Endothelial cell of umbilical vein (primary cell): ENCODE data around the gene CAMK2B. TPM values are rescaled to one million over a fixed set of nuclear protein-coding genes. Genes with fewer than 3 reads are reported as not detected.

Source experiments
- BruUV-seq: library from RNA; stranded (reverse); fragments of 400-500 nt; replicated peaks from 2 replicates; lab custom pipeline; 2021; lab: Mats Ljungman, UMichigan
- CTCF ChIA-PET: fragments of 300-600, 350-600 bp; sonication (Branson Sonifier 250); formaldehyde crosslinking; loops from one replicate; lab custom pipeline; 2021; ENCODE audit warnings: antibody characterized with exemption, inconsistent platforms; lab: Charles Lee
- POLR2A ChIA-PET: fragments of 300-600, 350-600 bp; sonication (Branson Sonifier 250); formaldehyde crosslinking; loops from one replicate; lab custom pipeline; 2021; ENCODE audit warnings: antibody characterized with exemption, inconsistent platforms; lab: Charles Lee
- DNase-seq: peaks from one replicate; pipeline ENCODE4 v3.0.0-alpha.2; 2011; ENCODE audit warnings: low read depth, low spot score
- FAIRE-seq: peaks from 2 replicates; lab custom pipeline; 2011; peaks lifted over from hg19 to GRCh38; lab: Jason Lieb, UNC
- H2AFZ ChIP-seq: 2 replicates; pipeline ENCODE4 v1.6.0; 2012; ENCODE audit warnings: low read depth, low read length, control low read depth, inconsistent platforms
- H3K27ac ChIP-seq: 2 replicates; pipeline ENCODE4 v1.5.1; 2011; ENCODE audit warnings: low read depth, mild to moderate bottlenecking, control low read depth, low read length, moderate library complexity; ENCODE audit not compliant: insufficient read depth
- H3K27me3 ChIP-seq, 2 experiments: 2 replicates each; pipeline versions ENCODE4 v1.6.0 to v1.6.1; 2011; ENCODE audit warnings: low read length in 2 of 2, mixed read lengths in 1 of 2; ENCODE audit not compliant: control insufficient read depth in 2 of 2, insufficient read depth in 2 of 2
- H3K36me3 ChIP-seq, 2 experiments: 2 replicates in 1 of 2; 3 replicates in 1 of 2; pipeline ENCODE4 v1.5.1; 2011; ENCODE audit warnings: low read length in 2 of 2, mild to moderate bottlenecking in 1 of 2, moderate library complexity in 1 of 2; ENCODE audit not compliant: control insufficient read depth in 2 of 2, insufficient read depth in 2 of 2; ENCODE audit errors: extremely low read depth in 1 of 2
- H3K4me1 ChIP-seq: 3 replicates; pipeline ENCODE4 v1.5.1; 2011; ENCODE audit warnings: mild to moderate bottlenecking, low read length; ENCODE audit not compliant: control insufficient read depth, insufficient read depth; ENCODE audit errors: extremely low read depth
- H3K4me2 ChIP-seq: 2 replicates; pipeline ENCODE4 v1.6.1; 2011; ENCODE audit warnings: low read length, control low read depth, mixed read lengths; ENCODE audit not compliant: insufficient read depth
- H3K4me3 ChIP-seq, 3 experiments: fragments of 200-600 bp in 1 of 3; sonication (generic), shearing (Covaris generic) in 1 of 3; replicated peaks in 1 of 3; 2 replicates each; pipeline ENCODE4 v1.5.1; 2011 to 2016; ENCODE audit warnings: control low read depth in 3 of 3, low read length in 3 of 3, mild to moderate bottlenecking in 2 of 3, inconsistent platforms in 1 of 3, low read depth in 1 of 3, moderate library complexity in 1 of 3; ENCODE audit not compliant: insufficient read depth in 1 of 3
- H3K79me2 ChIP-seq: 2 replicates; pipeline ENCODE4 v1.6.0; 2012; ENCODE audit warnings: low read length, inconsistent platforms; ENCODE audit not compliant: control insufficient read depth, insufficient read depth
- H3K9ac ChIP-seq: replicated peaks from 2 replicates; pipeline ENCODE3; 2011; ENCODE audit warnings: low read length, control low read depth; ENCODE audit not compliant: insufficient read depth; ENCODE audit errors: extremely low read depth
- H3K9me1 ChIP-seq: replicated peaks from 3 replicates; pipeline ENCODE4 v1.6.0; 2011; ENCODE audit warnings: mild to moderate bottlenecking, low read length; ENCODE audit not compliant: control insufficient read depth, insufficient read depth; ENCODE audit errors: extremely low read depth
- H3K9me3 ChIP-seq: replicated peaks from 2 replicates; pipeline ENCODE4 v1.5.1; 2012; ENCODE audit warnings: low read length, inconsistent platforms; ENCODE audit not compliant: control insufficient read depth, insufficient read depth
- H4K20me1 ChIP-seq: replicated peaks from 2 replicates; pipeline ENCODE3; 2011; ENCODE audit warnings: mild to moderate bottlenecking, low read length; ENCODE audit not compliant: control insufficient read depth, insufficient read depth; ENCODE audit errors: extremely low read depth
- EZH2 ChIP-seq: IDR thresholded peaks from 2 replicates; pipeline ENCODE4 v1.6.1; 2012; ENCODE audit warnings: borderline replicate concordance, low read depth, mild to moderate bottlenecking, moderate library complexity, low read length, inconsistent platforms; ENCODE audit not compliant: severe bottlenecking
- FOS ChIP-seq: IDR thresholded peaks from 2 replicates; pipeline ENCODE4 v1.6.1; 2011; ENCODE audit warnings: mild to moderate bottlenecking, low read length, moderate library complexity, borderline replicate concordance; ENCODE audit not compliant: insufficient read depth
- GATA2 ChIP-seq: IDR thresholded peaks from 2 replicates; pipeline ENCODE4 v1.7.0; 2011; ENCODE audit warnings: low read depth, mild to moderate bottlenecking, moderate library complexity, mixed read lengths, low read length; ENCODE audit not compliant: insufficient read length, insufficient read depth
- JUN ChIP-seq: IDR thresholded peaks from 2 replicates; pipeline ENCODE4 v1.6.1; 2011; ENCODE audit warnings: borderline replicate concordance, low read depth; ENCODE audit not compliant: insufficient read length, insufficient read depth
- MYC ChIP-seq: IDR thresholded peaks from one replicate; pipeline ENCODE4 v1.6.1; 2011; ENCODE audit warnings: mild to moderate bottlenecking, low read depth, low read length
- POLR2A ChIP-seq: IDR thresholded peaks from 2 replicates; pipeline ENCODE4 v1.6.1; 2012; ENCODE audit warnings: low read depth, mild to moderate bottlenecking, control low read depth, low read length
- POLR2AphosphoS5 ChIP-seq: IDR thresholded peaks from 2 replicates; pipeline ENCODE4 v1.6.1; 2012; ENCODE audit warnings: low read depth, mild to moderate bottlenecking, control low read depth, low read length, moderate library complexity; ENCODE audit not compliant: insufficient read depth
- dilution Hi-C: fragments of 300-500 bp; cut with MboI; formaldehyde crosslinking; loops from one replicate; pipeline ENCODE4 v1.15.0; 2019; ENCODE audit warnings: low sequenced_read_pairs; ENCODE audit not compliant: extremely low pct_ligation_motif_present
- intact Hi-C: fragments of 100-400 bp; cut with micrococcal nuclease; formaldehyde crosslinking; loops from one replicate; pipeline ENCODE4 v1.10.0; 2022
- polyA plus RNA-seq, 4 experiments: library from polyadenylated mRNA; depleted of rRNA in 3 of 4; stranded (reverse) in 3 of 4; unstranded in 1 of 4; fragments of >200 nt; gene quantifications; 2 replicates each; pipeline versions ENCODE4 v1.2.1 to v1.2.3, GENCODE V29; 2011 to 2012; ENCODE audit warnings: missing spikeins in 1 of 4
- total RNA-seq: library from RNA; stranded (reverse); gene quantifications from 2 replicates; pipeline ENCODE4 v1.2.3, GENCODE V29; 2021
- TF ChIP-seq, protein P1 (sequence below), 2 donors: IDR thresholded peaks; 1 replicate in 1 of 2; 2 replicates in 1 of 2; pipeline ENCODE4 v1.5.1; 2011; ENCODE audit warnings: low read length in 2 of 2, mild to moderate bottlenecking in 2 of 2, moderate library complexity in 2 of 2, control low read depth in 1 of 2, inconsistent platforms in 1 of 2, low read depth in 1 of 2; ENCODE audit not compliant: insufficient read depth in 1 of 2; ENCODE audit errors: extremely low read depth in 1 of 2
- TF ChIP-seq, protein P2 (sequence below): IDR thresholded peaks from 2 replicates; pipeline ENCODE4 v1.6.1; 2011; ENCODE audit not compliant: insufficient read depth, insufficient read length

Gene CAMK2B
- total and polyA plus RNA-seq, 2 donors (not counting 3 experiments of a cell fraction or from before 2014, with no cell fraction given) = 0.57 to 1.6 TPM

- Histone ChIP-seq H3K9me1 (no peaks in the 10 kb centered on the region), H3K4me3 (no peak overlapping the region), H3K79me2 (no peaks in the 10 kb centered on the region), H3K4me2 (no peak overlapping the region), H3K9ac (no peak overlapping the region), H4K20me1 (no peaks in the 10 kb centered on the region), H3K27ac (no peak overlapping the region), H2AFZ (no peak overlapping the region), H3K9me3 (no peaks in the 10 kb centered on the region), H3K36me3 (peaks cover 0 to 7% of the 10 kb centered on the region in 2 experiments), H3K27me3 (no peaks in the 10 kb centered on the region), H3K4me1 (no peaks in the 10 kb centered on the region)
- DNase-seq (no peak), FAIRE-seq (no peak)
- TF ChIP-seq FOS (no peak), EZH2 (no peak), GATA2 (no peak), MYC (no peak), POLR2AphosphoS5 (no peak), JUN (no peak), POLR2A (no peak)
- TF ChIP-seq, protein P1, sequence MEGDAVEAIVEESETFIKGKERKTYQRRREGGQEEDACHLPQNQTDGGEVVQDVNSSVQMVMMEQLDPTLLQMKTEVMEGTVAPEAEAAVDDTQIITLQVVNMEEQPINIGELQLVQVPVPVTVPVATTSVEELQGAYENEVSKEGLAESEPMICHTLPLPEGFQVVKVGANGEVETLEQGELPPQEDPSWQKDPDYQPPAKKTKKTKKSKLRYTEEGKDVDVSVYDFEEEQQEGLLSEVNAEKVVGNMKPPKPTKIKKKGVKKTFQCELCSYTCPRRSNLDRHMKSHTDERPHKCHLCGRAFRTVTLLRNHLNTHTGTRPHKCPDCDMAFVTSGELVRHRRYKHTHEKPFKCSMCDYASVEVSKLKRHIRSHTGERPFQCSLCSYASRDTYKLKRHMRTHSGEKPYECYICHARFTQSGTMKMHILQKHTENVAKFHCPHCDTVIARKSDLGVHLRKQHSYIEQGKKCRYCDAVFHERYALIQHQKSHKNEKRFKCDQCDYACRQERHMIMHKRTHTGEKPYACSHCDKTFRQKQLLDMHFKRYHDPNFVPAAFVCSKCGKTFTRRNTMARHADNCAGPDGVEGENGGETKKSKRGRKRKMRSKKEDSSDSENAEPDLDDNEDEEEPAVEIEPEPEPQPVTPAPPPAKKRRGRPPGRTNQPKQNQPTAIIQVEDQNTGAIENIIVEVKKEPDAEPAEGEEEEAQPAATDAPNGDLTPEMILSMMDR (IDR thresholded peaks at IDR 0.05; ENCODE audit: extremely low read depth in 1 of 2, insufficient read depth in 1 of 2, low read depth in 1 of 2, low read length in 2 of 2) = no peak
- TF ChIP-seq, protein P2, sequence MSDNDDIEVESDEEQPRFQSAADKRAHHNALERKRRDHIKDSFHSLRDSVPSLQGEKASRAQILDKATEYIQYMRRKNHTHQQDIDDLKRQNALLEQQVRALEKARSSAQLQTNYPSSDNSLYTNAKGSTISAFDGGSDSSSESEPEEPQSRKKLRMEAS = no peak
- no TSS peak for BruUV-seq
- dilution Hi-C loops = no loop called here
- CTCF ChIA-PET = interaction anchor here (0.5 to 1.8 kb wide), 6 partner anchors 12 to 348 kb away, joined by 3 to 8 read pairs (median 3); no protein-coding TSS in a partner anchor
- intact Hi-C loops = no loop called here
- POLR2A ChIA-PET = no interaction called here
Measured at GRCh38 chr7:44217852-44218402, 107.5 kb downstream of the CAMK2B start.
